Neural crest cell (in vitro differentiated cells): Measurements from ENCODE around the gene IL36RN. TPM values are rescaled to one million over a fixed set of nuclear protein-coding genes. Genes with fewer than 3 reads are reported as not detected.
A peak's percentile ranks its signal among the peaks of the same experiment; 100 is the strongest.

Source experiments
- DNase-seq: peaks from one replicate; pipeline ENCODE4 v3.0.0; 2021; ENCODE audit warnings: low read depth, mixed read lengths, low spot score
- H3K27ac Mint-ChIP-seq: one replicate; pipeline ENCODE4 v1.8.0; 2021; ENCODE audit warnings: mild to moderate bottlenecking, mixed read lengths; ENCODE audit not compliant: unreplicated experiment
- H3K27me3 Mint-ChIP-seq: 2 replicates; pipeline ENCODE4 v1.8.0; 2021; ENCODE audit warnings: low read depth, mild to moderate bottlenecking, mixed read lengths
- H3K36me3 Mint-ChIP-seq: 2 replicates; pipeline ENCODE4 v1.8.0; 2021; ENCODE audit warnings: low read depth, mild to moderate bottlenecking, mixed read lengths
- H3K4me1 Mint-ChIP-seq: 2 replicates; pipeline ENCODE4 v1.8.0; 2021; ENCODE audit warnings: mixed read lengths
- H3K4me3 Mint-ChIP-seq: one replicate; pipeline ENCODE4 v1.8.0; 2021; ENCODE audit warnings: mild to moderate bottlenecking, mixed read lengths
- H3K9me3 Mint-ChIP-seq: 2 replicates; pipeline ENCODE4 v1.8.0; 2021; ENCODE audit warnings: mixed read lengths
- CTCF ChIP-seq: fragments of 200-600 bp; sonication (generic); conservative IDR thresholded peaks from 2 replicates; pipeline ENCODE4 v1.5.0; 2021; ENCODE audit warnings: antibody characterized with exemption, mild to moderate bottlenecking
- total RNA-seq: library from RNA; stranded (reverse); gene quantifications from 2 replicates; pipeline ENCODE4 v1.2.1, GENCODE V29; 2021

Gene IL36RN
- total RNA-seq, 1 donor from 2014 or later = not detected

- no peak for DNase-seq
- Mint-ChIP-seq H3K36me3 (no peaks in the 10 kb centered on the region), H3K9me3 (no peaks in the 10 kb centered on the region), H3K4me1 (no peaks in the 10 kb centered on the region), H3K27me3 (peaks cover 35% of the 10 kb centered on the region), H3K27ac (no peak overlapping the region), H3K4me3 (no peak overlapping the region)
- no peak for TF ChIP-seq CTCF
Measured at GRCh38 chr2:113036763-113037162, 22.2 kb upstream of the IL36RN start.

GRCh38 chr2:113038291-113038690 lies 20.7 kb upstream of the IL36RN start:
- Mint-ChIP-seq H3K4me3 (no peak overlapping the region), H3K4me1 (no peaks in the 10 kb centered on the region), H3K27ac (no peak overlapping the region), H3K27me3 (peaks cover 39% of the 10 kb centered on the region), H3K36me3 (no peaks in the 10 kb centered on the region), H3K9me3 (peaks cover 3% of the 10 kb centered on the region)
- no peak for TF ChIP-seq CTCF
- no peak for DNase-seq

- H3K27ac Mint-ChIP-seq = no peak overlapping the region
- TF ChIP-seq CTCF = no peak
- H3K4me3 Mint-ChIP-seq = no peak overlapping the region
- DNase-seq = no peak
- peaks cover 3% of the 10 kb centered on the region for H3K9me3 Mint-ChIP-seq
- H3K27me3 Mint-ChIP-seq = peaks cover 41% of the 10 kb centered on the region
- H3K4me1 Mint-ChIP-seq = no peaks in the 10 kb centered on the region
- no peaks in the 10 kb centered on the region for H3K36me3 Mint-ChIP-seq
Measured at GRCh38 chr2:113039158-113039557, 19.8 kb upstream of the IL36RN start.

GRCh38 chr2:113039719-113040118 lies 19.3 kb upstream of the IL36RN start:
- TF ChIP-seq CTCF = no peak
- H3K27me3 Mint-ChIP-seq = peaks cover 40% of the 10 kb centered on the region
- H3K27ac Mint-ChIP-seq = no peak overlapping the region
- no peaks in the 10 kb centered on the region for H3K4me1 Mint-ChIP-seq
- no peaks in the 10 kb centered on the region for H3K36me3 Mint-ChIP-seq
- DNase-seq = no peak
- no peak overlapping the region for H3K4me3 Mint-ChIP-seq
- H3K9me3 Mint-ChIP-seq = peaks cover 3% of the 10 kb centered on the region

GRCh38 chr2:113041871-113042270 lies 17.1 kb upstream of the IL36RN start:
- DNase-seq = no peak
- Mint-ChIP-seq H3K4me3 (no peak overlapping the region), H3K27ac (peak overlapping the region; percentile 45), H3K9me3 (peaks cover 8% of the 10 kb centered on the region), H3K36me3 (no peaks in the 10 kb centered on the region), H3K4me1 (no peaks in the 10 kb centered on the region), H3K27me3 (peaks cover 48% of the 10 kb centered on the region)
- TF ChIP-seq CTCF = no peak

GRCh38 chr2:113046465-113046864 lies 12.5 kb upstream of the IL36RN start:
- H3K9me3 Mint-ChIP-seq = peaks cover 10% of the 10 kb centered on the region
- no peaks in the 10 kb centered on the region for H3K4me1 Mint-ChIP-seq
- no peak overlapping the region for H3K4me3 Mint-ChIP-seq
- no peaks in the 10 kb centered on the region for H3K36me3 Mint-ChIP-seq
- TF ChIP-seq CTCF = no peak
- no peak overlapping the region for H3K27ac Mint-ChIP-seq
- no peak for DNase-seq
- H3K27me3 Mint-ChIP-seq = peaks cover 29% of the 10 kb centered on the region
